ENCODE results near the gene SLC43A3. TPM values are rescaled to one million over a fixed set of nuclear protein-coding genes. Genes with fewer than 3 reads are reported as not detected.

SLC43A3 gene
- total and polyA plus RNA-seq, 3 donors from 2014 or later: 13.8 to 20.8 (median 13.9) TPM

DNA sequence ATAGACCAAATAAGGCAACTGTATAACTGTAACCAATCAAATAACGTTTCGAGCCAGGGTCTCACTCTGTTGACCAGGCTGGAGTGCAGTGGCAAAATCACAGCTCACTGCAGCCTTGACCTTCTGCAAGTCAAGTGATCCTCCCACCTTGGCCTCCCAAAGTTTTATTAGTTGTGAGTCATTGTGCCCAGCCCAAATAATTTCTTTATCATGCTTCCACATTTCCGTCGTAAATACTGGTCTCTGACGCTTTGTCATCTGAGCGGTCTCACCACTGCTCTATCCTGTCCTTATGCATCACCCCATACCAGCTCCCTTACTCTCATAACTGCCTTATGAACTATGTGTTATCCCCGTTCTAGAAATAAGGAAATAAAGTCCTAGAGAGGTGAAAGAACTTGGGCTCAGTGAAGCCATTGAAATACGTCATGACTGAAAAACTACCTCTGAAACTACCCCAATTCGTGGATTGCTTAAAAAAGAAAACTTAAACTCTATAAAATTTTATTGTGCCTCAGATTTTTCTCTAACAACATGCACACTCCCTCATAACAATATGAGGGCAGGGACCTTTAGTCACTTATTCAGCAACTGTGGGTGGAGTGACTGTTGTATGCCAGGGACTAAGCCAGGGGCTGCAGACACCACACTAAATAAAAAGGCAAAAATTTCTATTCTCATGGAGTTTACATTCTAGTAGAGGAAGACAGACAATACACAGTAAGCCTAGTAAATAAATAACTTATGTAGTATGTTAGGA, 17.6 kb upstream of the SLC43A3 start:
- TF ChIP-seq, protein P1, sequence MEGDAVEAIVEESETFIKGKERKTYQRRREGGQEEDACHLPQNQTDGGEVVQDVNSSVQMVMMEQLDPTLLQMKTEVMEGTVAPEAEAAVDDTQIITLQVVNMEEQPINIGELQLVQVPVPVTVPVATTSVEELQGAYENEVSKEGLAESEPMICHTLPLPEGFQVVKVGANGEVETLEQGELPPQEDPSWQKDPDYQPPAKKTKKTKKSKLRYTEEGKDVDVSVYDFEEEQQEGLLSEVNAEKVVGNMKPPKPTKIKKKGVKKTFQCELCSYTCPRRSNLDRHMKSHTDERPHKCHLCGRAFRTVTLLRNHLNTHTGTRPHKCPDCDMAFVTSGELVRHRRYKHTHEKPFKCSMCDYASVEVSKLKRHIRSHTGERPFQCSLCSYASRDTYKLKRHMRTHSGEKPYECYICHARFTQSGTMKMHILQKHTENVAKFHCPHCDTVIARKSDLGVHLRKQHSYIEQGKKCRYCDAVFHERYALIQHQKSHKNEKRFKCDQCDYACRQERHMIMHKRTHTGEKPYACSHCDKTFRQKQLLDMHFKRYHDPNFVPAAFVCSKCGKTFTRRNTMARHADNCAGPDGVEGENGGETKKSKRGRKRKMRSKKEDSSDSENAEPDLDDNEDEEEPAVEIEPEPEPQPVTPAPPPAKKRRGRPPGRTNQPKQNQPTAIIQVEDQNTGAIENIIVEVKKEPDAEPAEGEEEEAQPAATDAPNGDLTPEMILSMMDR (IDR thresholded peaks at IDR 0.05): no peak
- no peak for TF ChIP-seq POLR2A (IDR thresholded peaks at IDR 0.05)
- no peaks in the 10 kb centered on the region for H3K36me3 ChIP-seq (ENCODE audit: low read depth, missing control alignments)

DNA sequence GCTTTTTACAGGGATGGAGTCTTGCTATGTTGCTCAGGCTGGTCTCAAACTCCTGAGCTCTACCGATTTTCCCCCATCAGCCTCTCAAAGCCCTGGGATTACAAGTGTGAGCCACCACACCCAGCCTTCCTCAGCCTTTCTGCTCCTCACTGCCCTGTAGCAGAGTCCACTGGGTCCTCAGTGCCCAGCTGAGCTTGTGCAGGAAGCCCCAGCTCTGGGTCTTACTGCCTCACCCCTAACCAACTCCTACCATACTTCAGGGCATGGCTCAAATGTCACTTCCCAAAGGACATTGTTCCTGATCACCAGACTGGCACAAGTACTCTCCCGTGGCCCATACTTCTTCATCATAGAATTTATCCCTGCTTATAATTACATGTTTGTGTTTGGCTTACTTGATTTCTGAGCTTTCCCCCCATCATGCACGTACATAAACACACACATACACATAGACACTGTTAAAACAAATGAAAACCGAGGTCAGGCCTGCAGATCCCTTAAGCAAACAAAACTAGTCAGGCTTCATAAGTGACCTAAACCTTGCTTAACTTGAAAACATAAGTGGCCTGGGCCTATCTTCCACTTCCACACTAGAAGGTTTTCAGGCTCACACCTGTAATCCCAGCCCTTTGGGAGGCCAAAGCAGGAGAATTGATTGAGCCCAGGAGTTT, 14.0 kb upstream of the SLC43A3 start:
- Histone ChIP-seq H3K27me3 (no peaks in the 10 kb centered on the region), H3K27ac (no peak overlapping the region), H3K36me3 (ENCODE audit: low read depth, missing control alignments) (no peaks in the 10 kb centered on the region), H3K4me3 (no peak overlapping the region), H3K9me3 (no peaks in the 10 kb centered on the region), H3K4me1 (no peaks in the 10 kb centered on the region)
- no peak for DNase-seq
- 90 to 96% methylated on average over 4 of the region's 4 CpGs for WGBS, 2 donors
- no peak for TF ChIP-seq POLR2A (IDR thresholded peaks at IDR 0.05)
- TF ChIP-seq, protein P1 (IDR thresholded peaks at IDR 0.05): no peak
- intact Hi-C loops (cut with DNase I; ENCODE audit: low total_unique reads): no loop called here

More for the DNA sequence above, 17.6 kb upstream of the SLC43A3 start:
- H3K4me3 ChIP-seq: no peak overlapping the region
- WGBS, 2 donors: 76 to 80% methylated on average over 9 of the region's 9 CpGs
- no peaks in the 10 kb centered on the region for H3K4me1 ChIP-seq
- H3K9me3 ChIP-seq: no peaks in the 10 kb centered on the region
- H3K27ac ChIP-seq: no peak overlapping the region
- H3K27me3 ChIP-seq: no peaks in the 10 kb centered on the region
- no peak for DNase-seq
- intact Hi-C loops (cut with DNase I; ENCODE audit: low total_unique reads): no loop called here

DNA sequence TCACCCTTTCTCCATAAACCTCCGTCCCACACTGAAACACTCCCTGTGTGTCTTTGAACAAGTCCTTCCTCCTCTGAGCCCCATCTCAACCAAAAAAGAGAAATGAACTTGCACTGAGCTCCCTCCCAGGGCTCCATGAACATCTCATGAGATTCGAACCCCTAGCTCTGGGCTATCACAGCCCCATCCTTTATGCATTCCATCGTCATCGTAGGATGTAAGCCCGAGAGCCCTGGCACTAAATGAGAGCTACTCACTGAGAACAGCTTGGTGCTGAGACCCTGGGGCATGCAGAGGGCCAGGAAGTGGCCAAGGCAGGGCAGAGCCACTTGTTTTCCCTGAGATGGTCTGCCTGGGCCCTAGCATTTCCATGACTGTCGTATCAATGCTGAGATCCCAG, 12.9 kb upstream of the SLC43A3 start:
- intact Hi-C loops (cut with DNase I; ENCODE audit: low total_unique reads): no loop called here
- Histone ChIP-seq H3K27me3 (no peaks in the 10 kb centered on the region), H3K36me3 (ENCODE audit: low read depth, missing control alignments) (no peaks in the 10 kb centered on the region), H3K4me3 (no peak overlapping the region), H3K9me3 (no peaks in the 10 kb centered on the region), H3K27ac (no peak overlapping the region), H3K4me1 (no peaks in the 10 kb centered on the region)
- no peak for TF ChIP-seq POLR2A (IDR thresholded peaks at IDR 0.05)
- TF ChIP-seq, protein P1 (IDR thresholded peaks at IDR 0.05): no peak
- DNase-seq: no peak
- 69 to 75% methylated on average over 5 to 6 of the region's 6 CpGs for WGBS, 2 donors

DNA sequence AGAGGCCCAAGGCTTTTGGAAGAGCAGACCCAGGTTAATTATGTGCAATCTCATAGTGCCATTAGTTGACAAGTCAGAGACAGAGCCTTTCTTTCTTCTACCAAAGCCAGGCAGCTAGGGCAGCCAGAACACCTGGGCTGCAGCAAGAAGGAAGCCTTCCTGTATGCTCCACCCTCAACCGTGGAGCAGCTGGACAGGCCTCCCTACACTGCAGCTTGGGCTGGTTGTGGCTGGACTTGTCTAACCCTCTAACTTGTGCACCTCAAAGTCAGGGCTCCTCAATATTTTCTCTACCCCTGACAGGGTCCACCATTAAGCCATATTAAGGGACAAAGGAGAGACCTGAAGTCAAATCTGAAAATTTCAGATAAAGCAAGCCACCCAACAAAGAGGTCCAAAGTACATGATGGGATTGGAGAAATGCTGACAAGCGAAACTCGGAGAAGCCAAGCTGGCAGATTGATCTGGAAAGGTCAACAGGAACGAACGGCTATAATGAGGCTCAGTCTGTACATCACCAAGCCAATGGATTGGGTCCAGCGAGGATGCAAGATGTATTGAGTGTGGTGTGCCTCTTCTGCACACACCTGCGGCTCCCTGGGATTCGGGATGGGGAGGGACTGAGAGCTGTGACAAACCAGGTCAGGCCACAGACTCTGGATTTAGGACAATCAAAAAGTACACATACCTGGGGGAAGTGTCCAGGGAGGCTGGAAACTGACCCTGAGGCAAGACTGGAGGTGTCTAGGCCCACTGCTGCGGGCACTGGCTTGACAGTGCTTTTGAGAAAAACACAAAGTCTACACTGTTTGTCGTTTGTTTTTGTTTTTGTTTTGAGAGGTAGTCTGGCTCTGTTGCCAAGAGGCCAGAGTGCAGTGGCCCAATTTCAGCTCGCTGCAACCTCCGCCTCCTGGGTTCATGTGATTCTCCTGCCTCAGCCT, 11.7 kb upstream of the SLC43A3 start:
- Histone ChIP-seq H3K27me3 (no peaks in the 10 kb centered on the region), H3K9me3 (no peaks in the 10 kb centered on the region), H3K27ac (no peak overlapping the region), H3K4me3 (no peak overlapping the region), H3K4me1 (no peaks in the 10 kb centered on the region), H3K36me3 (ENCODE audit: low read depth, missing control alignments) (no peaks in the 10 kb centered on the region)
- DNase-seq: no peak
- intact Hi-C loops (cut with DNase I; ENCODE audit: low total_unique reads): no loop called here
- 87 to 89% methylated on average over 12 of the region's 12 CpGs for WGBS, 2 donors
- TF ChIP-seq, protein P1 (IDR thresholded peaks at IDR 0.05): no peak
- no peak for TF ChIP-seq POLR2A (IDR thresholded peaks at IDR 0.05)

Measured in testis (tissue), 3 donors.